H1 (cell line): ENCODE measurements around the gene TIMP4. TPM values are rescaled to one million over a fixed set of nuclear protein-coding genes. Genes with fewer than 3 reads are reported as not detected.

ENCODE experiments used
- CTCF ChIA-PET: fragments of 300-600 bp; sonication (Branson Sonifier 250); formaldehyde crosslinking; loops from one replicate; lab custom pipeline; 2021; ENCODE audit not compliant: partially characterized antibody; lab: Charles Lee
- POLR2A ChIA-PET: fragments of 300-600 bp; sonication (Branson Sonifier 250); formaldehyde crosslinking; loops from one replicate; lab custom pipeline; 2021; ENCODE audit warnings: inconsistent platforms; ENCODE audit not compliant: partially characterized antibody; lab: Charles Lee
- DNase-seq, 2 experiments: peaks; one replicate each; pipeline versions ENCODE4 v3.0.0 to v3.0.0-alpha.2; 2010 to 2022; ENCODE audit warnings: low spot score in 2 of 2, low read depth in 1 of 2, mixed read lengths in 1 of 2
- FAIRE-seq: peaks from 2 replicates; lab custom pipeline; 2011; peaks lifted over from hg19 to GRCh38; lab: Jason Lieb, UNC
- H2AFZ ChIP-seq: 2 replicates; pipeline ENCODE4 v1.8.1; 2012; ENCODE audit warnings: low read length, inconsistent platforms
- H2AK5ac ChIP-seq: 2 replicates; pipeline ENCODE4 v1.6.1; 2013; ENCODE audit warnings: low read depth, low read length
- H2BK120ac ChIP-seq: replicated peaks from 2 replicates; pipeline ENCODE3; 2013; ENCODE audit warnings: low read depth, low read length, inconsistent platforms
- H2BK12ac ChIP-seq: 2 replicates; pipeline ENCODE4 v1.6.1; 2013; ENCODE audit warnings: low read depth, low read length
- H2BK15ac ChIP-seq: 2 replicates; pipeline ENCODE4 v1.6.1; 2013; ENCODE audit warnings: low read length
- H2BK20ac ChIP-seq: 2 replicates; pipeline ENCODE4 v1.6.1; 2013; ENCODE audit warnings: low read length
- H2BK5ac ChIP-seq: 2 replicates; pipeline ENCODE4 v1.6.1; 2013; ENCODE audit warnings: low read depth, low read length
- H3K14ac ChIP-seq: 2 replicates; pipeline ENCODE4 v1.6.1; 2013; ENCODE audit warnings: inconsistent platforms; ENCODE audit not compliant: insufficient read length
- H3K18ac ChIP-seq: 2 replicates; pipeline ENCODE4 v1.6.1; 2013; ENCODE audit warnings: low read length; ENCODE audit errors: extremely low read depth
- H3K23ac ChIP-seq: 2 replicates; pipeline ENCODE4 v1.6.1; 2013; ENCODE audit warnings: inconsistent platforms; ENCODE audit not compliant: insufficient read length
- H3K23me2 ChIP-seq: 2 replicates; pipeline ENCODE4 v1.6.1; 2013; ENCODE audit warnings: low read depth, low read length
- H3K27ac ChIP-seq: 2 replicates; pipeline ENCODE4 v1.6.1; 2011; ENCODE audit warnings: low read depth, low read length, inconsistent platforms
- H3K27me3 ChIP-seq, 4 experiments: replicated peaks in 1 of 4; 1 replicate in 1 of 4; 2 replicates in 3 of 4; pipeline versions ENCODE4 v1.6.1 to v1.8.1; 2011 to 2013; ENCODE audit warnings: low read length in 3 of 4, mild to moderate bottlenecking in 3 of 4, inconsistent platforms in 2 of 4, mixed read lengths in 2 of 4, moderate library complexity in 1 of 4; ENCODE audit not compliant: control insufficient read depth in 3 of 4, insufficient read depth in 3 of 4; ENCODE audit errors: extremely low read depth in 1 of 4
- H3K36me3 ChIP-seq, 4 experiments: 2 replicates each; pipeline versions ENCODE4 v1.6.1 to v1.8.1; 2011 to 2013; ENCODE audit warnings: mild to moderate bottlenecking in 4 of 4, low read length in 3 of 4, moderate library complexity in 2 of 4, control low read depth in 1 of 4, inconsistent platforms in 1 of 4; ENCODE audit not compliant: insufficient read depth in 4 of 4, control insufficient read depth in 2 of 4
- H3K4ac ChIP-seq: replicated peaks from 2 replicates; pipeline ENCODE3; 2013; ENCODE audit warnings: low read length, low read depth, mixed read lengths, inconsistent platforms; ENCODE audit not compliant: insufficient read length
- H3K4me1 ChIP-seq, 4 experiments: replicated peaks in 1 of 4; 1 replicate in 1 of 4; 2 replicates in 3 of 4; pipeline versions ENCODE4 v1.6.1 to v1.8.1; 2011 to 2013; ENCODE audit warnings: low read length in 3 of 4, inconsistent platforms in 2 of 4, mixed read lengths in 1 of 4; ENCODE audit not compliant: insufficient read depth in 4 of 4, control insufficient read depth in 3 of 4
- H3K4me2 ChIP-seq, 2 experiments: 2 replicates each; pipeline versions ENCODE4 v1.6.1 to v1.8.1; 2011 to 2013; ENCODE audit warnings: low read depth in 2 of 2, low read length in 2 of 2, control low read depth in 1 of 2, inconsistent platforms in 1 of 2, mild to moderate bottlenecking in 1 of 2; ENCODE audit not compliant: insufficient read depth in 1 of 2
- H3K4me3 ChIP-seq, 4 experiments: fragments of 200-600, 300-600 bp in 1 of 4; sonication (generic), shearing (Covaris generic), sonication (Bioruptor Twin) in 1 of 4; 2 replicates each; pipeline versions ENCODE4 v1.5.1 to v1.8.1; 2011 to 2016; ENCODE audit warnings: low read length in 4 of 4, low read depth in 3 of 4, control low read depth in 2 of 4, inconsistent platforms in 2 of 4, mild to moderate bottlenecking in 2 of 4, mixed read lengths in 1 of 4, moderate library complexity in 1 of 4; ENCODE audit not compliant: insufficient read depth in 2 of 4; ENCODE audit errors: extremely low read depth in 1 of 4
- H3K56ac ChIP-seq: replicated peaks from 2 replicates; pipeline ENCODE3; 2013; ENCODE audit warnings: low read depth, mild to moderate bottlenecking, mixed read lengths, low read length, inconsistent platforms; ENCODE audit not compliant: insufficient read length
- H3K79me1 ChIP-seq: 2 replicates; pipeline ENCODE4 v1.6.1; 2013; ENCODE audit warnings: low read depth, low read length, control low read depth
- H3K79me2 ChIP-seq, 2 experiments: 2 replicates each; pipeline versions ENCODE4 v1.6.1 to v1.8.1; 2012 to 2013; ENCODE audit warnings: low read length in 2 of 2, mild to moderate bottlenecking in 2 of 2, inconsistent platforms in 1 of 2; ENCODE audit not compliant: insufficient read depth in 2 of 2, control insufficient read depth in 1 of 2
- H3K9ac ChIP-seq, 4 experiments: replicated peaks in 1 of 4; 1 replicate in 1 of 4; 2 replicates in 3 of 4; pipeline versions ENCODE4 v1.6.1 to v1.8.1; 2011 to 2013; ENCODE audit warnings: low read depth in 3 of 4, low read length in 3 of 4, control low read depth in 2 of 4, mild to moderate bottlenecking in 2 of 4, moderate library complexity in 2 of 4, inconsistent platforms in 1 of 4; ENCODE audit errors: extremely low read depth in 1 of 4
- H3K9me3 ChIP-seq, 2 experiments: 2 replicates each; pipeline versions ENCODE4 v1.6.1 to v1.8.1; 2012 to 2013; ENCODE audit warnings: mild to moderate bottlenecking in 2 of 2, moderate library complexity in 2 of 2, control low read depth in 1 of 2, inconsistent platforms in 1 of 2, low read depth in 1 of 2, low read length in 1 of 2, mixed read lengths in 1 of 2; ENCODE audit not compliant: insufficient read depth in 2 of 2
- H4K20me1 ChIP-seq, 2 experiments: replicated peaks in 1 of 2; 2 replicates each; pipeline versions ENCODE3 to v1.8.1; 2011 to 2013; ENCODE audit warnings: inconsistent platforms in 2 of 2, low read length in 2 of 2, mild to moderate bottlenecking in 1 of 2; ENCODE audit not compliant: insufficient read depth in 2 of 2, control insufficient read depth in 1 of 2
- H4K5ac ChIP-seq: 2 replicates; pipeline ENCODE4 v1.6.1; 2013; ENCODE audit warnings: low read length, low read depth, mixed read lengths, inconsistent platforms; ENCODE audit not compliant: insufficient read length
- H4K8ac ChIP-seq: 2 replicates; pipeline ENCODE4 v1.8.0; 2013; ENCODE audit warnings: mild to moderate bottlenecking, moderate library complexity, low read length, inconsistent platforms; ENCODE audit not compliant: insufficient read depth; ENCODE audit errors: extremely low read depth
- H4K91ac ChIP-seq: replicated peaks from 2 replicates; pipeline ENCODE3; 2013; ENCODE audit warnings: low read length, mixed read lengths, inconsistent platforms; ENCODE audit not compliant: insufficient read length
- GTF2F1 ChIP-seq: IDR thresholded peaks from 2 replicates; pipeline ENCODE4 v1.6.1; 2012; ENCODE audit warnings: low read depth, low read length, improper control_type of control experiment, borderline replicate concordance
- HDAC2 ChIP-seq, 2 experiments: fragments of 300-600 bp in 1 of 2; sonication (generic) in 1 of 2; IDR thresholded peaks; 2 replicates each; pipeline ENCODE4 v1.6.1; 2011 to 2012; ENCODE audit warnings: low read depth in 2 of 2, low read length in 2 of 2, mild to moderate bottlenecking in 2 of 2, moderate library complexity in 2 of 2, borderline replicate concordance in 1 of 2, inconsistent platforms in 1 of 2
- JUN ChIP-seq: IDR thresholded peaks from 2 replicates; pipeline ENCODE4 v1.6.1; 2011; ENCODE audit warnings: low read depth, mild to moderate bottlenecking, improper control_type of control experiment, low read length
- KDM1A ChIP-seq: fragments of 200-600, 300-600 bp; sonication (generic); IDR thresholded peaks from 2 replicates; pipeline ENCODE4 v1.7.1; 2016; ENCODE audit warnings: mild to moderate bottlenecking, low read length, borderline replicate concordance
- KDM4A ChIP-seq: IDR thresholded peaks from one replicate; pipeline ENCODE4 v1.7.1; 2012; ENCODE audit warnings: low read depth, mild to moderate bottlenecking, moderate library complexity, low read length, inconsistent platforms; ENCODE audit not compliant: severe bottlenecking
- RFX5 ChIP-seq: IDR thresholded peaks from 2 replicates; pipeline ENCODE4 v1.6.1; 2011; ENCODE audit warnings: low read depth, low read length, improper control_type of control experiment, borderline replicate concordance
- RNF2 ChIP-seq: fragments of 200-900, 300-1000 bp; sonication (generic); IDR thresholded peaks from 2 replicates; pipeline ENCODE4 v1.7.1; 2016; ENCODE audit warnings: borderline replicate concordance, low read depth, mild to moderate bottlenecking, antibody characterized with exemption, low read length; ENCODE audit not compliant: poor library complexity, severe bottlenecking; ENCODE audit errors: missing control alignments
- SIRT6 ChIP-seq: IDR thresholded peaks from one replicate; pipeline ENCODE4 v1.7.1; 2012; ENCODE audit warnings: low read length, inconsistent platforms
- SIX5 ChIP-seq: IDR thresholded peaks from 2 replicates; pipeline ENCODE4 v1.6.1; 2011; ENCODE audit warnings: mild to moderate bottlenecking, low read depth, low read length
- SP2 ChIP-seq: IDR thresholded peaks from 2 replicates; pipeline ENCODE4 v1.6.1; 2012; ENCODE audit warnings: mild to moderate bottlenecking, low read length, inconsistent platforms
- WGBS, 2 experiments: shearing (Covaris generic) in 1 of 2; methylation state at CpG; one replicate each; pipeline versions ENCODE4 v1.1.6 to v1.1.7; 2013 to 2015; ENCODE audit warnings: low lambda C conversion rate in 2 of 2, mixed read lengths in 2 of 2, inconsistent platforms in 1 of 2, low coverage in 1 of 2, missing lambda C conversion rate in 1 of 2; ENCODE audit not compliant: insufficient replicate concordance in 2 of 2, insufficient coverage in 1 of 2, insufficient read length in 1 of 2; ENCODE audit errors: extremely low coverage in 1 of 2, missing lambda C conversion rate in 1 of 2; 5-methylcytosine and 5-hydroxymethylcytosine counted together
- polyA plus RNA-seq, 7 experiments: library from polyadenylated mRNA; depleted of rRNA in 3 of 7; stranded (reverse) in 5 of 7; unstranded in 2 of 7; fragments of >200 nt in 5 of 7; fragments of 200-250 nt in 2 of 7; gene quantifications; 1 replicate in 5 of 7; 2 replicates in 1 of 7; 4 replicates in 1 of 7; pipeline versions ENCODE4 v1.2.1 to v1.2.3, GENCODE V29; 2011 to 2013; ENCODE audit warnings: missing spikeins in 2 of 7, mixed read lengths in 2 of 7
- total RNA-seq: library from RNA; stranded (reverse); fragmentation: NEBNext Ultra II Directional; extraction: Animal tissue kit (Norgen Biotek cat#: 25700); gene quantifications from 2 replicates; pipeline ENCODE4 v1.2.1, GENCODE V29; 2021
- TF ChIP-seq, protein P1 (sequence below): IDR thresholded peaks from 2 replicates; pipeline ENCODE4 v1.6.1; 2012; ENCODE audit warnings: inconsistent platforms

TIMP4 gene
- total and polyA plus RNA-seq, 2 of the 8 experiments (the other 6 are each of a cell fraction or from before 2014, with no cell fraction given) = 5.1 to 8.7 TPM

DNA sequence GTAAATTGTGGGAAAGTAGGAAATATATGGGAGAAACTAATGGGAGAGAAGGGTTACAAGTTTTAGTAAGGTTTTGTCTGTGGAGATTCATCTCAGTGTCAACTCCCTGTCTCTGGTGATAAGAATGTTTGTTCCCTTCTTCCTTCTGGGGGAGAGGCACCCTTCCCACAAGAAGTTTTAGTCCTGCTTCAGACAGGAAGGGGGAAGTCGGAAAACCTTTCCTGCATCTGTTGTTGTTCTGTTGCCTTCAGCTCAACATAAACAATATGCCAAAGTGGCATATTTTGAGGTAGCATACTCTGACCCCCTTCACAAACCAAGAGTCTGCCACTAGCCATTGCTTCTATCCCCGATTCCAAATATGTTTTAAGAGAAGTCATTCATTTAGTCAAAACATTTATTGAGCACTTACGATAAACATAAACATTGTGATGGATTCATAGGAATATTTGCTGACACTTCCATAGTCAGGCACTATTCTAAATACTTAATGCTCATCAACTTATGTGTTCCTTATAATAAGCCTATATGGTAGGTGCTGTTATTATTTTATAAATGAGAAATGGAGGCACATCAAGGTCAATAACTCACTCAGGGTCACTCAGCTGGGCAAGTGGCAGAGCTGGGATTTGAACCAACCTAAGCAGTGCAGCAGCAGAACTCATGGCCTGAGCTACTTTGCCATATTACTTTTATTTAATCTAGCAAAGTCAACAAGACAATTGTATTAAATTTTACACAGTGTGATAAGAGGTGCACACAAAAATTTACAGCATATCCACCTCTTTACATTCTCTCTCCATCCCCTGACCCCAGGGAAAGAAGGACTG, 34.2 kb upstream of the TIMP4 start:
- H3K14ac ChIP-seq = no peak overlapping the region
- H3K36me3 ChIP-seq = no peaks in the 10 kb centered on the region
- no peaks in the 10 kb centered on the region for H3K79me2 ChIP-seq
- DNase-seq (no peak), FAIRE-seq (no peak)
- H4K5ac ChIP-seq = no peak overlapping the region
- H3K4me2 ChIP-seq = no peak overlapping the region
- no peak overlapping the region for H3K18ac ChIP-seq
- no peak overlapping the region for H2AK5ac ChIP-seq
- no peak overlapping the region for H2BK5ac ChIP-seq
- H3K23me2 ChIP-seq = no peaks in the 10 kb centered on the region; the same call in 1 of the 2 replicates
- no peak overlapping the region for H3K9ac ChIP-seq
- H3K9me3 ChIP-seq = no peaks in the 10 kb centered on the region
- no peak overlapping the region for H4K91ac ChIP-seq
- H3K4ac ChIP-seq = no peak overlapping the region
- no peak overlapping the region for H3K27ac ChIP-seq
- no peak overlapping the region for H2AFZ ChIP-seq
- ChIA-PET CTCF (interaction anchor here (1.5 to 7.2 kb wide), 3 partner anchors 16 to 287 kb away, joined by 3 to 54 read pairs (median 10); no protein-coding TSS in a partner anchor), POLR2A (no interaction called here)
- 92% methylated on average over 3 of the region's 3 CpGs; no CpG with 5 or more reads in 1 of the 2 experiments for WGBS, 2 experiments
- no peak overlapping the region for H3K4me3 ChIP-seq
- H3K23ac ChIP-seq = no peak overlapping the region
- H3K79me1 ChIP-seq = no peaks in the 10 kb centered on the region
- no peak overlapping the region for H2BK12ac ChIP-seq
- no peak overlapping the region for H4K8ac ChIP-seq
- H3K27me3 ChIP-seq = no peaks in the 10 kb centered on the region
- no peaks in the 10 kb centered on the region for H4K20me1 ChIP-seq
- no peak overlapping the region for H2BK120ac ChIP-seq
- H2BK15ac ChIP-seq = no peak overlapping the region
- no peak overlapping the region for H3K56ac ChIP-seq
- H2BK20ac ChIP-seq = no peak overlapping the region
- peaks cover 0 to 2% (median 0%) of the 10 kb centered on the region in 4 experiments; a peak in 1 of 7 replicates for H3K4me1 ChIP-seq
- TF ChIP-seq SIX5 = no peak
- TF ChIP-seq GTF2F1 = no peak
- no peak for TF ChIP-seq RFX5
- TF ChIP-seq RNF2 = no peak
- no peak for TF ChIP-seq HDAC2 (IDR thresholded peaks at IDR 0.05; ENCODE audit: borderline replicate concordance in 1 of 2, low read depth in 2 of 2, low read length in 2 of 2)
- TF ChIP-seq KDM1A = no peak
- TF ChIP-seq SIRT6 = no peak
- TF ChIP-seq KDM4A = no peak
- TF ChIP-seq, protein P1, sequence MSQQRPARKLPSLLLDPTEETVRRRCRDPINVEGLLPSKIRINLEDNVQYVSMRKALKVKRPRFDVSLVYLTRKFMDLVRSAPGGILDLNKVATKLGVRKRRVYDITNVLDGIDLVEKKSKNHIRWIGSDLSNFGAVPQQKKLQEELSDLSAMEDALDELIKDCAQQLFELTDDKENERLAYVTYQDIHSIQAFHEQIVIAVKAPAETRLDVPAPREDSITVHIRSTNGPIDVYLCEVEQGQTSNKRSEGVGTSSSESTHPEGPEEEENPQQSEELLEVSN = no peak
- TF ChIP-seq SP2 = no peak
- no peak for TF ChIP-seq JUN
